ENCODE data around the gene NOTCH2NLA.
"Not testable (repeated sequence)": the region's sequence is repeated elsewhere in the genome, so short reads cannot be mapped to it uniquely, and the experiment has no call there.

- not testable (repeated sequence) for TF ChIP-seq CTCF (conservative IDR thresholded peaks at IDR 0.05); EZH2 (IDR thresholded peaks at IDR 0.05; ENCODE audit: low read depth)
These were observed 31.3 kb upstream of the NOTCH2NLA start for GRCh38 chr1:146260006-146260730.

Data from PC-9 (cell line).